Karpas-422 (cell line): ENCODE measurements around the gene CALB2. TPM values are rescaled to one million over a fixed set of nuclear protein-coding genes. Genes with fewer than 3 reads are reported as not detected.

Source experiments
- DNase-seq: peaks from one replicate; pipeline ENCODE4 v3.0.0-alpha.2; 2015
- H2AFZ ChIP-seq: fragments of 200-600 bp; sonication (generic); 2 replicates; pipeline ENCODE4 v1.6.1; 2014; ENCODE audit warnings: antibody characterized with exemption, low read length, mixed read lengths
- H3K27ac ChIP-seq: fragments of 200-600 bp; sonication (generic); 2 replicates; pipeline ENCODE4 v1.5.1; 2014; ENCODE audit warnings: mild to moderate bottlenecking, low read length, moderate library complexity
- H3K27me3 ChIP-seq: fragments of 200-600 bp; sonication (generic); 2 replicates; pipeline ENCODE4 v1.6.1; 2014; ENCODE audit warnings: low read length, mixed read lengths
- H3K36me3 ChIP-seq: fragments of 200-600 bp; sonication (generic); 2 replicates; pipeline ENCODE4 v1.6.1; 2014; ENCODE audit warnings: low read length, mixed read lengths; ENCODE audit not compliant: insufficient read depth
- H3K4me1 ChIP-seq: fragments of 200-600 bp; sonication (generic); 2 replicates; pipeline ENCODE4 v1.6.1; 2014; ENCODE audit warnings: mild to moderate bottlenecking, low read length, mixed read lengths
- H3K4me2 ChIP-seq: fragments of 200-600 bp; sonication (generic); 2 replicates; pipeline ENCODE4 v1.6.1; 2014; ENCODE audit warnings: low read length, low read depth, mild to moderate bottlenecking; ENCODE audit not compliant: poor library complexity, severe bottlenecking
- H3K4me3 ChIP-seq: fragments of 200-600 bp; sonication (generic); 2 replicates; pipeline ENCODE4 v1.5.1; 2014; ENCODE audit warnings: mild to moderate bottlenecking, antibody characterized with exemption, low read length, mixed read lengths
- H3K79me2 ChIP-seq: fragments of 200-600 bp; sonication (generic); 2 replicates; pipeline ENCODE4 v1.6.1; 2014; ENCODE audit warnings: mild to moderate bottlenecking, low read length, mixed read lengths
- H3K9ac ChIP-seq: fragments of 200-600 bp; sonication (generic); 2 replicates; pipeline ENCODE4 v1.6.0; 2014; ENCODE audit warnings: low read length
- H3K9me2 ChIP-seq: fragments of 200-600 bp; sonication (generic), shearing (Covaris generic); replicated peaks from 2 replicates; pipeline ENCODE4 v1.6.0; 2014; ENCODE audit warnings: mild to moderate bottlenecking, low read length, moderate library complexity; ENCODE audit not compliant: insufficient read depth
- H3K9me3 ChIP-seq: fragments of 300-700, 200-600 bp; sonication (generic); 2 replicates; pipeline ENCODE4 v1.6.1; 2014; ENCODE audit warnings: low read length, mixed read lengths
- H4K20me1 ChIP-seq: fragments of 200-600 bp; sonication (generic); 2 replicates; pipeline ENCODE4 v1.6.1; 2014; ENCODE audit warnings: mild to moderate bottlenecking, antibody characterized with exemption, low read length, low read depth; ENCODE audit not compliant: insufficient read depth
- total RNA-seq: library from RNA; depleted of rRNA; stranded (reverse); fragments of >200 nt; shearing (Covaris generic); gene quantifications from 2 replicates; pipeline ENCODE4 v1.2.3, GENCODE V29; 2014; ENCODE audit warnings: low replicate concordance

Gene CALB2
- total RNA-seq, 1 experiment from 2014 or later: not detected

DNA sequence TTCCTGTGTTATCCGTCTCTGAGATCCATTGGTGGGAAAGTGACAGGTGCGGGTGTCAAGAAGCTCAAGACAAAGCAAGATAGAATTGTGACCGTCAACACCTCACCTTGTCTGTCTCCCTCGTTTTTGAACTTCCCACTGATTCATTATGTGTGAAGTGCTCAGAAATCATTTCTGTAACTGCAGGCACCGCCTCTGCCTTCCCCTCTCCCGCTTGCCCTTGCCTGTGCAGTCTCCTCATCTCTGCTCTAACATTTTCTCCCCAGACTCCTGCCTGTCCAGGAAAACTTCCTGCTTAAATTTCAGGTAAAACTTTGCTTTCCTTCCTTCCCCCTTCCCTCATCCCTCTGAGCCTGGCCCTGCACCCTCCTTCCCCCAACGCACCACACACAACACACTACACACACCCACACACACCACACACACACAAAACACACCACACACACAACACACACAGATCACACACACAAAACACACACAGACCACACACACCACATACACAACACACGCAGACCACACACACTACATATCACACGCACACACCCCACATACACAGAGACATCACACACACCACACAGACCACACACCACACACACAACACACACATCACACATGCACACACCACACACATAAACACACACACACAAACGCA is 25.7 kb downstream of the CALB2 start:
- no peaks in the 10 kb centered on the region for H3K9me3 ChIP-seq
- DNase-seq: no peak
- no peaks in the 10 kb centered on the region for H4K20me1 ChIP-seq
- no peak overlapping the region for H3K4me3 ChIP-seq
- no peak overlapping the region for H3K27ac ChIP-seq
- H3K4me2 ChIP-seq: no peak overlapping the region
- no peaks in the 10 kb centered on the region for H3K36me3 ChIP-seq
- H3K79me2 ChIP-seq: no peaks in the 10 kb centered on the region
- no peaks in the 10 kb centered on the region for H3K9me2 ChIP-seq
- no peak overlapping the region for H3K9ac ChIP-seq
- H3K4me1 ChIP-seq: no peaks in the 10 kb centered on the region
- H2AFZ ChIP-seq: no peak overlapping the region
- H3K27me3 ChIP-seq: no peaks in the 10 kb centered on the region

GRCh38 chr16:71387045-71387871 is 28.7 kb downstream of the CALB2 start:
- Histone ChIP-seq H3K36me3 (no peaks in the 10 kb centered on the region), H3K4me3 (no peak overlapping the region), H2AFZ (no peak overlapping the region), H3K9me3 (no peaks in the 10 kb centered on the region), H3K9me2 (no peaks in the 10 kb centered on the region), H3K4me1 (no peaks in the 10 kb centered on the region), H3K79me2 (no peaks in the 10 kb centered on the region), H3K27ac (no peak overlapping the region), H3K9ac (no peak overlapping the region), H3K27me3 (no peaks in the 10 kb centered on the region), H4K20me1 (no peaks in the 10 kb centered on the region), H3K4me2 (no peak overlapping the region)
- DNase-seq: no peak

DNA sequence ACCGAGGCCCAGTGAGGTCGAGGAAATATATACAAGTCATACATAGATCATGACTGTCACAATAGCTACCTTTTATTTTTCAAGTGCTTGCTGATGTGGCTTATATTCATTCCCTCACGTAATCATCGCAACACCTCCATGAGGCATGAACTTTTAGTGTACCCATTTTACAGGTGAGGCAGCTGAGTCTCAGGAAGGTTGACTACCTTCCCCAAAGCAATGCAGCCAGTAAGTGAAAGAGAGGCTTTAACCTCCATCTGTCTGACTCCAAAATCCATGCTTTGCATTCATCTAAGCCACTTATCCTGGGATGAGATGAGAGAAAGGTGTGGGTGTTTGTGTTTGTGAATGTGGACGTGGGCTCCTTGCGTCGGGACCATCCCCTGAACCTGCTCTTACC is 30.8 kb downstream of the CALB2 start:
- Histone ChIP-seq H3K27me3 (no peaks in the 10 kb centered on the region), H2AFZ (no peak overlapping the region), H3K4me3 (no peak overlapping the region), H3K9me2 (no peaks in the 10 kb centered on the region), H3K4me1 (no peaks in the 10 kb centered on the region), H3K27ac (no peak overlapping the region), H3K9ac (no peak overlapping the region), H3K9me3 (no peaks in the 10 kb centered on the region), H3K79me2 (no peaks in the 10 kb centered on the region), H3K4me2 (no peak overlapping the region), H3K36me3 (no peaks in the 10 kb centered on the region), H4K20me1 (no peaks in the 10 kb centered on the region)
- DNase-seq: no peak

GRCh38 chr16:71396594-71396993 is 38.1 kb downstream of the CALB2 start:
- no peak overlapping the region for H3K4me3 ChIP-seq
- H2AFZ ChIP-seq: no peak overlapping the region
- DNase-seq: no peak
- no peaks in the 10 kb centered on the region for H3K4me1 ChIP-seq
- H3K9me3 ChIP-seq: no peaks in the 10 kb centered on the region
- H3K9ac ChIP-seq: no peak overlapping the region
- H4K20me1 ChIP-seq: no peaks in the 10 kb centered on the region
- H3K36me3 ChIP-seq: no peaks in the 10 kb centered on the region
- H3K27ac ChIP-seq: no peak overlapping the region
- no peaks in the 10 kb centered on the region for H3K27me3 ChIP-seq
- H3K79me2 ChIP-seq: no peaks in the 10 kb centered on the region
- H3K4me2 ChIP-seq: no peak overlapping the region
- no peaks in the 10 kb centered on the region for H3K9me2 ChIP-seq

GRCh38 chr16:71399801-71400563 is 41.5 kb downstream of the CALB2 start:
- Histone ChIP-seq H3K9ac (no peak overlapping the region), H3K27me3 (no peaks in the 10 kb centered on the region), H3K27ac (no peak overlapping the region), H3K4me2 (no peak overlapping the region), H3K9me3 (no peaks in the 10 kb centered on the region; the same call in 1 of the 2 replicates), H3K9me2 (no peaks in the 10 kb centered on the region), H3K79me2 (no peaks in the 10 kb centered on the region), H3K36me3 (no peaks in the 10 kb centered on the region), H2AFZ (no peak overlapping the region), H3K4me1 (no peaks in the 10 kb centered on the region), H3K4me3 (no peak overlapping the region), H4K20me1 (no peaks in the 10 kb centered on the region)
- DNase-seq: no peak

DNA sequence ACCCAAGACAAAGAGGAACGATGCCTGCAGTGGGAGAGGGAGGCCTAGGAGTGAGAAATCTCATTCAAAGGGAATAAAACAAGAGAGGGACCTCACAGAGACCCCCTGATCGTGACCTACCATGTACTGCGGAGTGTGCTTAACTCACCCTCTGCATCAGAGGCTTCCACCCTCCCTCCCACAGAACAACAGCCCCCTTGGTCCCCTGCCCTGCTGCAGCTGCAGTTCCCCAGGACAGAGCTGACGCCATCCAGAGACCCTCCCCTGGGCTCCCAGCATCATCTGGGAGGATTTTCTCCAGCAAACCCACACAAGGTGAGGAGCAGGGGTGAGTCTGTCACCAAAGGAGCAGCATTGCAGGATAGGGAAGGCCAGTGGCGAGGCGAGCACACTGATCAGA is 43.5 kb downstream of the CALB2 start:
- no peaks in the 10 kb centered on the region for H3K36me3 ChIP-seq
- H3K9me2 ChIP-seq: no peaks in the 10 kb centered on the region
- no peak overlapping the region for H3K9ac ChIP-seq
- no peaks in the 10 kb centered on the region for H3K27me3 ChIP-seq
- H4K20me1 ChIP-seq: no peaks in the 10 kb centered on the region
- no peak overlapping the region for H2AFZ ChIP-seq
- H3K4me3 ChIP-seq: no peak overlapping the region
- no peaks in the 10 kb centered on the region for H3K4me1 ChIP-seq
- H3K27ac ChIP-seq: no peak overlapping the region
- H3K4me2 ChIP-seq: no peak overlapping the region
- DNase-seq: no peak
- H3K9me3 ChIP-seq: no peaks in the 10 kb centered on the region; the same call in 1 of the 2 replicates
- H3K79me2 ChIP-seq: no peaks in the 10 kb centered on the region

GRCh38 chr16:71402674-71403073 is 44.2 kb downstream of the CALB2 start:
- H3K4me1 ChIP-seq: no peaks in the 10 kb centered on the region
- H3K27me3 ChIP-seq: no peaks in the 10 kb centered on the region
- no peak overlapping the region for H3K27ac ChIP-seq
- H4K20me1 ChIP-seq: no peaks in the 10 kb centered on the region
- no peaks in the 10 kb centered on the region for H3K79me2 ChIP-seq
- DNase-seq: no peak
- H2AFZ ChIP-seq: no peak overlapping the region
- H3K4me3 ChIP-seq: no peak overlapping the region
- no peak overlapping the region for H3K4me2 ChIP-seq
- H3K9ac ChIP-seq: no peak overlapping the region
- H3K9me3 ChIP-seq: no peaks in the 10 kb centered on the region; the same call in 1 of the 2 replicates
- no peaks in the 10 kb centered on the region for H3K9me2 ChIP-seq
- no peaks in the 10 kb centered on the region for H3K36me3 ChIP-seq

- DNase-seq: no peak
- no peaks in the 10 kb centered on the region for H3K27me3 ChIP-seq
- no peaks in the 10 kb centered on the region for H3K4me1 ChIP-seq
- H3K4me3 ChIP-seq: no peak overlapping the region
- H4K20me1 ChIP-seq: no peaks in the 10 kb centered on the region
- no peaks in the 10 kb centered on the region for H3K79me2 ChIP-seq
- H3K36me3 ChIP-seq: no peaks in the 10 kb centered on the region
- no peak overlapping the region for H3K27ac ChIP-seq
- no peak overlapping the region for H3K9ac ChIP-seq
- no peak overlapping the region for H2AFZ ChIP-seq
- no peaks in the 10 kb centered on the region; the same call in 1 of the 2 replicates for H3K9me3 ChIP-seq
- H3K4me2 ChIP-seq: no peak overlapping the region
- no peaks in the 10 kb centered on the region for H3K9me2 ChIP-seq
These were observed 45.8 kb downstream of the CALB2 start for GRCh38 chr16:71404364-71404763.
